Glutamatergic neuron (in vitro differentiated cells): ENCODE data around the gene ANP32A. TPM values are rescaled to one million over a fixed set of nuclear protein-coding genes. Genes with fewer than 3 reads are reported as not detected.
A peak's percentile ranks its signal among the peaks of the same experiment; 100 is the strongest.

Experiments used
- DNase-seq: peaks from one replicate; pipeline ENCODE4 v3.0.0; 2022
- H3K27ac Mint-ChIP-seq: one replicate; pipeline ENCODE4 v1.8.0; 2020; ENCODE audit warnings: mild to moderate bottlenecking, mixed read lengths, inconsistent platforms; ENCODE audit not compliant: unreplicated experiment
- H3K27me3 Mint-ChIP-seq: one replicate; pipeline ENCODE4 v1.8.0; 2020; ENCODE audit warnings: mild to moderate bottlenecking, moderate library complexity, mixed read lengths, inconsistent platforms; ENCODE audit not compliant: unreplicated experiment
- H3K36me3 Mint-ChIP-seq: one replicate; pipeline ENCODE4 v1.8.0; 2020; ENCODE audit warnings: mild to moderate bottlenecking, mixed read lengths, inconsistent platforms; ENCODE audit not compliant: unreplicated experiment
- H3K4me1 Mint-ChIP-seq: one replicate; pipeline ENCODE4 v1.8.0; 2020; ENCODE audit warnings: mild to moderate bottlenecking, low read depth, mixed read lengths, inconsistent platforms; ENCODE audit not compliant: unreplicated experiment
- H3K4me3 Mint-ChIP-seq: one replicate; pipeline ENCODE4 v1.8.0; 2020; ENCODE audit warnings: mild to moderate bottlenecking, mixed read lengths, inconsistent platforms; ENCODE audit not compliant: unreplicated experiment
- H3K9me3 Mint-ChIP-seq: one replicate; pipeline ENCODE4 v1.8.0; 2020; ENCODE audit warnings: mild to moderate bottlenecking, moderate library complexity, mixed read lengths, inconsistent platforms; ENCODE audit not compliant: unreplicated experiment
- CTCF ChIP-seq: fragments of 200-600 bp; sonication (generic); IDR thresholded peaks from one replicate; pipeline ENCODE4 v1.5.0; 2021; ENCODE audit not compliant: partially characterized antibody, unreplicated experiment
- total RNA-seq: library from RNA; stranded (reverse); fragmentation: NEBNext Ultra II Directional; extraction: Animal tissue kit (Norgen Biotek cat#: 25700); gene quantifications from one replicate; pipeline ENCODE4 v1.2.1, GENCODE V29; 2021; ENCODE audit not compliant: unreplicated experiment

Gene ANP32A
- total RNA-seq, 1 donor from 2014 or later, result 134 TPM

- peak overlapping the region; percentile 94 for H3K4me3 Mint-ChIP-seq
- H3K27me3 Mint-ChIP-seq, result peaks cover 6% of the 10 kb centered on the region
- H3K9me3 Mint-ChIP-seq, result peaks cover 14% of the 10 kb centered on the region
- no peak for DNase-seq
- no peaks in the 10 kb centered on the region for H3K36me3 Mint-ChIP-seq
- peak overlapping the region; percentile 52 for H3K27ac Mint-ChIP-seq
- H3K4me1 Mint-ChIP-seq, result no peaks in the 10 kb centered on the region
- TF ChIP-seq CTCF, result no peak
Measured at GRCh38 chr15:68821190-68821840, 620 bp upstream of the ANP32A start.

GRCh38 chr15:68819495-68820294 lies 1.0 kb downstream of the ANP32A start:
- Mint-ChIP-seq H3K27ac (peak overlapping the region; percentile 88), H3K36me3 (no peaks in the 10 kb centered on the region), H3K9me3 (peaks cover 14% of the 10 kb centered on the region), H3K27me3 (peaks cover 6% of the 10 kb centered on the region), H3K4me1 (peaks cover 4% of the 10 kb centered on the region), H3K4me3 (peak overlapping the region; percentile 94)
- TF ChIP-seq CTCF, result no peak
- peak; percentile 56 for DNase-seq

- Mint-ChIP-seq H3K9me3 (peaks cover 14% of the 10 kb centered on the region), H3K36me3 (no peaks in the 10 kb centered on the region), H3K4me1 (peaks cover 6% of the 10 kb centered on the region), H3K27me3 (peaks cover 6% of the 10 kb centered on the region), H3K4me3 (peak overlapping the region; percentile 94), H3K27ac (peak overlapping the region; percentile 92)
- no peak for TF ChIP-seq CTCF
- peak; percentile 73 for DNase-seq
Measured at GRCh38 chr15:68818769-68819494, 1.8 kb downstream of the ANP32A start.

- Mint-ChIP-seq H3K36me3 (no peaks in the 10 kb centered on the region), H3K27ac (no peak overlapping the region), H3K4me1 (peaks cover 10% of the 10 kb centered on the region)
Measured at GRCh38 chr15:68818066-68818768, 2.5 kb downstream of the ANP32A start.

More at GRCh38 chr15:68818066-68818768, 2.5 kb downstream of the ANP32A start:
- Mint-ChIP-seq H3K27me3 (peaks cover 6% of the 10 kb centered on the region), H3K4me3 (no peak overlapping the region), H3K9me3 (peaks cover 14% of the 10 kb centered on the region)
- TF ChIP-seq CTCF, result peak; percentile 20
- DNase-seq, result peak; percentile 72
